Neural cell (in vitro differentiated cells): ENCODE data around the gene SLC5A11.

Experiments used
- EP300 ChIP-seq: fragments of 450-650 bp; conservative IDR thresholded peaks from 2 replicates; pipeline ENCODE4 v1.6.1; 2014; ENCODE audit warnings: antibody characterized with exemption, mild to moderate bottlenecking, moderate library complexity; ENCODE audit not compliant: poor library complexity, severe bottlenecking
- EZH2 ChIP-seq: fragments of 200-600, 300-800 bp; shearing (Covaris generic), sonication (generic); IDR thresholded peaks from 2 replicates; pipeline ENCODE4 v1.6.1; 2014; ENCODE audit warnings: antibody characterized with exemption, low read length, borderline replicate concordance, mild to moderate bottlenecking; ENCODE audit not compliant: insufficient read depth, poor library complexity, severe bottlenecking
- MXI1 ChIP-seq: fragments of 450-650 bp; conservative IDR thresholded peaks from 2 replicates; pipeline ENCODE4 v1.6.1; 2014; ENCODE audit warnings: antibody characterized with exemption, mild to moderate bottlenecking; ENCODE audit not compliant: poor library complexity, severe bottlenecking
- POLR2AphosphoS5 ChIP-seq: IDR thresholded peaks from 2 replicates; pipeline ENCODE4 v1.6.1; 2012
- RAD21 ChIP-seq: fragments of 450-650 bp; conservative IDR thresholded peaks from 2 replicates; pipeline ENCODE4 v1.6.1; 2014; ENCODE audit warnings: antibody characterized with exemption, mild to moderate bottlenecking, moderate library complexity
- TAF1 ChIP-seq: IDR thresholded peaks from 2 replicates; pipeline ENCODE4 v1.6.1; 2012; ENCODE audit warnings: low read depth
- TF ChIP-seq, protein P1 (sequence below): fragments of 450-650 bp; IDR thresholded peaks from 2 replicates; pipeline ENCODE4 v1.5.1; 2014; ENCODE audit warnings: antibody characterized with exemption, mild to moderate bottlenecking, moderate library complexity; ENCODE audit not compliant: poor library complexity, severe bottlenecking
- TF ChIP-seq, protein P2 (sequence below): IDR thresholded peaks from 2 replicates; pipeline ENCODE4 v1.6.1; 2012; ENCODE audit warnings: borderline replicate concordance

DNA sequence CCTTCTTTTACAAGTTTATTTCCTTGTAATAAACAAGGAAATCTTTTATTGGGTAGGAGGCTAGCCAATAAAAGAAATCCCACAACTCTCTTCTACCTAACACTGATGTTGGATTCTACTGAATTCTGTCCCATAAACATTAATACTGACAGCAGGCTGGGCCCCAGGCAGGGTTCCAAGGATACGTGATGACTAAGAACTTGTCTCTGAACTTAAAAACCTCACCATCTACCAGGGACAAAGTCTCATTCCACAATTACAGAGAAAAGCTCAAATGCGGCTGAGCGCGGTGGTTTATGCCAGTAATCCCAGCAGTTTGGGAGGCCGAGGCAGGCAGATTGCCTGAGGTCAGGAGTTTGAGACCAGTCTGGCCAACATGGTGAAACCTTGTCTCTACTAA, 104.5 kb downstream of the SLC5A11 start:
- TF ChIP-seq, protein P1, sequence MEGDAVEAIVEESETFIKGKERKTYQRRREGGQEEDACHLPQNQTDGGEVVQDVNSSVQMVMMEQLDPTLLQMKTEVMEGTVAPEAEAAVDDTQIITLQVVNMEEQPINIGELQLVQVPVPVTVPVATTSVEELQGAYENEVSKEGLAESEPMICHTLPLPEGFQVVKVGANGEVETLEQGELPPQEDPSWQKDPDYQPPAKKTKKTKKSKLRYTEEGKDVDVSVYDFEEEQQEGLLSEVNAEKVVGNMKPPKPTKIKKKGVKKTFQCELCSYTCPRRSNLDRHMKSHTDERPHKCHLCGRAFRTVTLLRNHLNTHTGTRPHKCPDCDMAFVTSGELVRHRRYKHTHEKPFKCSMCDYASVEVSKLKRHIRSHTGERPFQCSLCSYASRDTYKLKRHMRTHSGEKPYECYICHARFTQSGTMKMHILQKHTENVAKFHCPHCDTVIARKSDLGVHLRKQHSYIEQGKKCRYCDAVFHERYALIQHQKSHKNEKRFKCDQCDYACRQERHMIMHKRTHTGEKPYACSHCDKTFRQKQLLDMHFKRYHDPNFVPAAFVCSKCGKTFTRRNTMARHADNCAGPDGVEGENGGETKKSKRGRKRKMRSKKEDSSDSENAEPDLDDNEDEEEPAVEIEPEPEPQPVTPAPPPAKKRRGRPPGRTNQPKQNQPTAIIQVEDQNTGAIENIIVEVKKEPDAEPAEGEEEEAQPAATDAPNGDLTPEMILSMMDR: no peak
- TF ChIP-seq EZH2 (no peak), POLR2AphosphoS5 (no peak), RAD21 (no peak), TAF1 (no peak), EP300 (no peak), MXI1 (no peak)
- TF ChIP-seq, protein P2, sequence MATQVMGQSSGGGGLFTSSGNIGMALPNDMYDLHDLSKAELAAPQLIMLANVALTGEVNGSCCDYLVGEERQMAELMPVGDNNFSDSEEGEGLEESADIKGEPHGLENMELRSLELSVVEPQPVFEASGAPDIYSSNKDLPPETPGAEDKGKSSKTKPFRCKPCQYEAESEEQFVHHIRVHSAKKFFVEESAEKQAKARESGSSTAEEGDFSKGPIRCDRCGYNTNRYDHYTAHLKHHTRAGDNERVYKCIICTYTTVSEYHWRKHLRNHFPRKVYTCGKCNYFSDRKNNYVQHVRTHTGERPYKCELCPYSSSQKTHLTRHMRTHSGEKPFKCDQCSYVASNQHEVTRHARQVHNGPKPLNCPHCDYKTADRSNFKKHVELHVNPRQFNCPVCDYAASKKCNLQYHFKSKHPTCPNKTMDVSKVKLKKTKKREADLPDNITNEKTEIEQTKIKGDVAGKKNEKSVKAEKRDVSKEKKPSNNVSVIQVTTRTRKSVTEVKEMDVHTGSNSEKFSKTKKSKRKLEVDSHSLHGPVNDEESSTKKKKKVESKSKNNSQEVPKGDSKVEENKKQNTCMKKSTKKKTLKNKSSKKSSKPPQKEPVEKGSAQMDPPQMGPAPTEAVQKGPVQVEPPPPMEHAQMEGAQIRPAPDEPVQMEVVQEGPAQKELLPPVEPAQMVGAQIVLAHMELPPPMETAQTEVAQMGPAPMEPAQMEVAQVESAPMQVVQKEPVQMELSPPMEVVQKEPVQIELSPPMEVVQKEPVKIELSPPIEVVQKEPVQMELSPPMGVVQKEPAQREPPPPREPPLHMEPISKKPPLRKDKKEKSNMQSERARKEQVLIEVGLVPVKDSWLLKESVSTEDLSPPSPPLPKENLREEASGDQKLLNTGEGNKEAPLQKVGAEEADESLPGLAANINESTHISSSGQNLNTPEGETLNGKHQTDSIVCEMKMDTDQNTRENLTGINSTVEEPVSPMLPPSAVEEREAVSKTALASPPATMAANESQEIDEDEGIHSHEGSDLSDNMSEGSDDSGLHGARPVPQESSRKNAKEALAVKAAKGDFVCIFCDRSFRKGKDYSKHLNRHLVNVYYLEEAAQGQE: no peak
